HG03095 (cell line): ENCODE data around the gene AKR1E2.

Source experiments
- ATAC-seq: cut with Tn5 transposase; IDR thresholded peaks from one replicate; pipeline ENCODE4 v1.9.1; 2021; ENCODE audit warnings: moderate library complexity; ENCODE audit not compliant: unreplicated experiment

The AKR1E2 gene

DNA sequence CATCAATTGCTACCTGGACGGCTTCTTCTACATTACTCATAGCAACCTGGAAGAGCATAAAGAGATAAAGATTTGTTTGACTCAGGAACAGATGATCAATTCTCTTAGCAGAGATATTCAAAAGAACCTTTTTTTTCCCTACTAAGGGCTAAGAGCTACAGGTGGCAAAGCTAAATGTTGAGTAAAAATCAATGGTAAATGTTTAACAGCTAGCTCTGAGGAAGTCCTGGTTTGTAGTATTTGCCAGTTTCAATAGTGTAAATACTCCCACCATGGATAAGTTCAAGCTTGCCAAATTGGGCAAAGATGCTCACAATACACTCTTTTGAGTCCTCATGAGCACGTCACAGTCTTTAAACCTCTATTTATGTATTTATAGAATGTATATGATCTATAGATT is 64.0 kb downstream of the AKR1E2 start:
- ATAC-seq: no peak

DNA sequence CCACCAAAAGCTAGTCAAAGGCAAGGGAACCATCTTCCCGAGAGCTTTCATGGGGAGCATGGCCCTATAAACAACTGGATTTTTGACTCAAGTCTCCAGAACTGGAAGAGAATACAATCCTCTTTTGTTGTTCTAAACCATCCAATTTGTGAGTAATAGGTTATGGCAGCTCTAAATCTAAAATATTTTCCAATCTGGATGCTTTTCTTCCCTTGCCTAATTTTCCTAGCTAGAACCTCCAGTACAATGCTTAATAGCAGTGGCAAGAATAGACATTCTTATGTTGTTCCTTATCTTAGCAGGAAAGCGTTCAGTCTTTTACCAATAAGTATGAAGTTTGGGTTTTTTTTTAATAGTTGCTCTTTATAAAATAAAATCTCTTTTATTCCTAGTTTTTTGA is 66.7 kb downstream of the AKR1E2 start:
- no peak for ATAC-seq

DNA sequence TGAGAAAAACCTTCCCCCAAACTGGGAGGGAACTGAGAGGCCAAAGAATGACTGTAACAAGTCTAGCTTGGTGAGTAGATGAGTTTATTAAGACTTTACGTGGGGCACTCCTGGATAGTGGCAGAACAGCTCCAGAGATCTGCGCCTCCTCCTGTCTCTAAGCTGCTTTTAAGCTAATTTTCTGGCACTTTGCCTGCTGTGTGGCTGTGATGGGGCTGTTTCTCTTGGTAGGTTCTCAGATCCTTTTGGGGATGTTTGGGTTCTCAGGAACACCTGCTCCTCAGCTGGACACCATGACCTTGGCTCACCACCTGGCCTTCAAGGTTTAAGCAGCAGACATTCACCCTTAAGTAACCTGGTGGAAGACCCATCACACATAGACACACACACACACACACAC is 68.3 kb downstream of the AKR1E2 start:
- no peak for ATAC-seq
